Mesenteric fat pad (tissue), 1 donor: ENCODE measurements around the gene ANKRD27. TPM values are rescaled to one million over a fixed set of nuclear protein-coding genes. Genes with fewer than 3 reads are reported as not detected.
"Not testable (repeated sequence)": the region's sequence is repeated elsewhere in the genome, so short reads cannot be mapped to it uniquely, and the experiment has no call there.

Source experiments
- DNase-seq: peaks from one replicate; pipeline ENCODE4 v3.0.0-alpha.2; 2020; ENCODE audit warnings: low spot score
- total RNA-seq: library from RNA; stranded (reverse); fragmentation: NEBNext Ultra II Directional; extraction: Animal tissue kit (Norgen Biotek cat#: 25700); gene quantifications from one replicate; pipeline ENCODE4 v1.2.1, GENCODE V29; 2021
- donor health status: DM: yes; HTN: yes; CAD: no.

The ANKRD27 gene
- total RNA-seq, 1 donor from 2014 or later, result 34.3 TPM

DNA sequence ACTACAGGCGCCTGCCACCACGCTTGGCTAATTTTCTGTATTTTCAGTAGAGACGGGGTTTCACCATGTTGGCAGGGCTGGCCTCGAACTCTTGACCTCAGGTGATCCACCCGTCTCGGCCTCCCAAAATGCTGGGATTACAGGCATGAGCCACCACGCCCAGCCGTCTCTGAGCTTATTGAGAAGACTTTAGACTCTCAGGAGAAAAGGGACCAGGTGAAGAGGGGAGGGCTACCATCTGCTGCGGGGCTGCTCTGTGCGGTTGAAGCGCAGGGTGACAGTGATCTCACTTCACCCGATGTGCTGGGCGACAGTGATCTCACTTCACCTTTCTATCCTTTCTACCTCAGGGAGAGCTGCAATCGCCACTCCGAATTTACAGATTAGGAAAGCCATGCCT lies 68.7 kb downstream of the ANKRD27 start:
- no peak for DNase-seq

DNA sequence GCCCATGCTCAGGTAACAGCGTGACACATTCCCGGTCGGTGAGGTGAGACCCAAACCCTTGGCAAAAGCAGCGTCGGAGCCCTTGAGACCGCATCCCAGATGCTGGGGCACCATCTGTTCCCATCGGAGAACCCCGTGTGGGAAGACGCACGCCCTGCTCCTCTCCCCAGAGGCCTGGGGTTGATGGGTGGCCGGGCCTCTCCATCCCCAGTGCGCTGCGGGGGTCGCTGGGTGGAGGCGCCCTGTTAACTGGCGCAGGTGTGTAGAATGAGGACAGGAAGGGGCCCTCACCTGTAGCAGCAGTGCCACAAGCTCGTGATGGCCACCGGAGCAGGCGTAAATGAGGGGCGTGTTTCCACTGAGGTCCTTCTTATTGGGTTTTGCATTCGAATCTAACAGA lies 69.4 kb downstream of the ANKRD27 start:
- DNase-seq, result no peak

DNA sequence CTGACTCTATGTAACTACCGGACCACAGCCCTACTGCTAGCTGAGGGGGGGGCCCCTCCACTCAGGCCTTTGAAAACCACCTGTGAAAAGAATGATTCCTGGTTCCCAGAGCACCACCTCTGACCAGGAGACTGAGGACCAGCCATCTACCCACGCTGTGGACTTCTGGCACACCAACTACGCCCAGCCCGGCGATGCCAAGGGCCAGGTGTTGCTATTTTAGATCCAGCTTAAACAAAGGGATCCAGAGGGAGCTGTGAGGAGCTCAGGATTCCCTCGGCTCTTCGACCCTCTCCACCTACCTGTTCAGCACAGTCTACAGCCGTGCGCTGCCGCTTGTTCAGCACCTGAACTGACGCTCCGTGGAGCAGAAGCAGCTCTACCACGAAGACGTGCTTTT lies 71.0 kb downstream of the ANKRD27 start:
- DNase-seq, result no peak

DNA sequence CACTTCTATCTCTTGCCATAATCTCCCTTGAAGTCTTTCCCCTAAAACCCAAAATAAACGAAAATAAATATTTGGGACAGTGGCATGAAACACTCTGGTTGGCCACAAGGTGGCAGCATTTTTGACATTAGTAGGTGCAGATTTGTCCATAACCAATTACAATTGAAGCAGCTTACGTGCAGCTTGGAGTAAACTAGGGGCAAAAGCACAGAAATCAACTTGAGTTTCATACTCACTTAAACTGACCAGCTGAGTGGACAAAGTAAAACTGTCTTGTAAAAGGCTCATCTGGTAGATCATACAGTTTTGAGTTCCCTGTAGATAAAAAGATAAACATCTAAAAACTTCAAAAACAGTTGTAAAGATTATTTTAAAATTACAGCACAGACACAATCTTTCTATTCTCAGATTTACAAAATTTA lies 75.2 kb downstream of the ANKRD27 start:
- DNase-seq, result no peak

DNA sequence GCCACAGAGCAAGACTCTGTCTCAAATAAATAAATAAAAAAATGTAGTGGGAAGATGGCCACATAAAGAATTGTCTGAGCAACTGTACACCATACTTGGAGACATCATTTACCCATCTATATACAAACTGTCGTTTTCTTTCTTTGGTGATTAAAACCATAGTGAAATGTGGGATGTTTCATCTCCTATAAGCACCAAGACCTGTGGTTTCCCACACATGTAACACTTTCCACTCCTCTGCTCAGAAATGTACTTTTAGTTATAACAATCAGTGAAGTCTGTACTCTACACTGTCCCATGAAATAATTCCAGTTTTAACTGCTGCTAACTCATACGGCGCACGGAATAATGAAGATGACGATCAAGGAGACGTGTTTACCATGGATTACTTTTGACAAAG lies 75.7 kb downstream of the ANKRD27 start:
- DNase-seq, result no peak

DNA sequence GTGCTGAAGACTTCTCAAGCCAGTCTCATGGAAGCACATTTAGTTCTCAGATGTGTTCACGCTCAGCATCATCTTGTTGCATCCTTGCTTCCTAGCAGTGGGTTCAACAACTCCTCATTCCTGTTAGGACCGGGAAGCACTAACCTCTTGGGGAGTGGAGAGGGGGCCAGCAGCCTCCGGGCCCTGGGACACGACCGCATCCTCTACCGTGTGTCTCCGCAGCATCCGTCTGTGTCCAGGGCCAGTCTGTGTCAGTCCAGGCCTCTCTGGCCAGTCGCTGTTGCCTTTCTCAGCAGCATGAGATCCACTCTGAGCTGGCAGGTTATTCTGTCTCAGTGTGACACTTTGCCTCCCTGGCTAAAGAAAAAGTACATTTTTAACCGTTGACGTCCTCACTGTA lies 77.0 kb downstream of the ANKRD27 start:
- no peak for DNase-seq

DNA sequence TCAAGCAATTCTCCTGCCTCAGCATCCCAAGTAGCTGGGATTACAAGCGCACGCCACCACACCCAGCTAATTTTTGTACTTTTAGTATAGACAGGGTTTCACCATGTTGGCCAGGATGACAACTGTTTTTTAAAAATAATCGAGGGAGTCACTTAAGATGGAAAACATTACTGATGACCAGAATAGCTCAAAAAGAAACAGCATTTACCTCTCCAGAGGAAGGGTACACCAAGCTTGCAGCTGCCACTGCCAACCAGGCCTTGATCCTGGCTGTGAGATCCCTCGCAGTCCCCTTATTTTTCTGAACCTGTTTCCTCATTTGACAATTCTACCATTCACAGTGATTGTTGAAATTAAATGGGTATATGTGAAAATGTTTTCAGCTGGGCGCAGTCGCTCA lies 79.5 kb downstream of the ANKRD27 start:
- DNase-seq, result no peak

DNA sequence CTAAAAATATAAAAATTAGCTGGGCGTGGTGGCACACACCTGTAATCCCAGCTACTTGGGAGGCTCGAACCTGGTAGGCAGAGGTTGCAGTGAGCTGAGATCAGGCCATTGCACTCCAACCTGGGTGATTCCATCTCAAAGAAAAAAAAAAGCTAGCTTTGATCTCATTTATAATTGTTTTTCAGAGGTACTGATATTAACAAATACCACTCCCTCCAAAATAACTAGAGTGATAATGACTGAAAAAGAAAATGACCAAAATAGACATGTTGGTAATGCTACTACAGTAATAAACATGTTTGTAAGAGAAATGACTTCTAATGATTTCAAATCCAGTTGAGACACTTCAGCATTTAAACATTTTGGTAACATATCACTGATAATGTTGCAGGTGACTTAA lies 81.0 kb downstream of the ANKRD27 start:
- no peak for DNase-seq

DNA sequence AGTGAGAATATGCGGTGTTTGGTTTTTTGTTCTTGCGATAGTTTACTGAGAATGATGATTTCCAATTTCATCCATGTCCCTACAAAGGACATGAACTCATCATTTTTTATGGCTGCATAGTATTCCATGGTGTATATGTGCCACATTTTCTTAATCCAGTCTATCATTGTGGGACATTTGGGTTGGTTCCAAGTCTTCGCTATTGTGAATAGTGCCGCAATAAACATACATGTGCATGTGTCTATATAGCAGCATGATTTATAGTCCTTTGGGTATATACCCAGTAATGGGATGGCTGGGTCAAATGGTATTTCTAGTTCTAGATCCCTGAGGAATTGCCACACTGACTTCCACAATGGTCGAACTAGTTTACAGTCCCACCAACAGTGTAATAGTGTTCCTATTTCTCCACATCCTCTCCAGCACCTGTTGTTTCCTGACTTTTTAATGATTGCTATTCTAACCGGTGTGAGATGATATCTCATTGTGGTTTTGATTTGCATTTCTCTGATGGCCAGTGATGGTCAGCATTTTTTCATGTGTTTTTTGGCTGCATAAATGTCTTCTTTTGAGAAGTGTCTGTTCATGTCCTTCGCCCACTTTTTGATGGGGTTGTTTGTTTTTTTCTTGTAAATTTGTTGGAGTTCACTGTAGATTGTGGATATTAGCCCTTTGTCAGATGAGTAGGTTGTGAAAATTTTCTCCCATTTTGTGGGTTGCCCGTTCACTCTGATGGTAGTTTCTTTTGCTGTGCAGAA lies 87.1 kb downstream of the ANKRD27 start:
- DNase-seq, result not testable (repeated sequence)

DNA sequence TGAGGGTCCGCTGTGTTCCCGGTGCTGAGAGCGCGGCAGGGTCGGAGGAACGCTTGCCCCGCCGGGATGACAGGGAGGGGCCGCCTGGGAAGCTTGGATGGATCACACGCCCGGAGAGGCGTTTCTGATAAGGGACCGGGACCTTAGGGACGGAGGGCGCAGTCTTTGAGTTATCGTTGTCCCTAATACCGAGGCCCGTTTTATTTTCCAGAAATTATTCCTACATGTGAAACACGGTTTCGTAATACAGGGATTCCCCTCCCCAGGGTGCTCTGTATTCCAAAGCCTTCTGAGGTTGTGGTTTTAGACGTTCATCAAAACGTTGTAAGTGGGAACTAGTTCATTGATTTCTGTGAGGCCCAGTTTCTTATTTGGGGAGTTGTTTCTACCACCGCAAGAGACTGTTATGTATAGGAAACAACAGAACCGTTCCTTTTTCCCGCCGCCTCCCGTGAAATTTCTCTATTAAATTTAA lies 93.2 kb downstream of the ANKRD27 start:
- no peak for DNase-seq

DNA sequence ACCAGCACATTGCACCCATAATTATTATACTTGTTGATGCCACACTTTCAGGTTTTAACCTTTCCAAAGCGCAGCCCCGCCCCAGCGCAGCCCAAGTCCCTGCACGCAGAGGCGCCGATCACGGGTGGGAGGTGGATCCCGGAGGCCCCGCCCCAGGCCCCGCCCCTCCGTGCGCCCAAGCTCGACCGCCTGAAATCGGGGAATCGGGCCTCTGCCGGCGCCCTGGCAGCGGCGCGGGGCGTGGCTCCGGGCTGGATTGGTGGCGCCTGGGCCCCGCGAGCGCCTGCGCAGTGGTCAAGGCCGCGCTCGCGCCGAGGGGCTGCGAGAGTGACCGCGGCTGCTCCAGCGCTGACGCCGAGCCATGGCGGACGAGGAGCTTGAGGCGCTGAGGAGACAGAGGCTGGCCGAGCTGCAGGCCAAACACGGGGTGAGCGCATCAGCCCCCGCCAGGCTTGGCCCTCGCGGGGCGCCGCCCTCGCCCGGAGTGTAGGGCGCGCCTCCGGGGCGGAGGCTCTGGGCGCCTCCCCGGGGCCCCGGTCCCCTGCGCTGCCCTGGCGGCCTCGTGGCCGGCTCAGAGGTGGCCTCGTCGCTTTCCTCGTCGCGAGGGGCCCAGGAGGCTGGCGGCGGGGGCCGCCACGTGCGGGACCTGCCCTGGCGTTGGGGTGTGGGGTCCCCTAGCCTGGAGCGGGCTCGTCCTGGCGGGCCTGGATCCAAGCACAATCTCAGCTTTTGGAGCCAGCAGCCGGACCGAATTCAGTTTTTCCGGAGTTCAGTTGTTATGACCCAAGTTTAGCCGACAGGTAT lies 93.9 kb downstream of the ANKRD27 start, which contains the start of gene PDCD5:
PDCD5 (plus strand) TSS at position 290 of the 804 bp plus-strand sequence; CDS start at position 362, 72 bp downstream.
- peak; percentile 98 for DNase-seq

DNA sequence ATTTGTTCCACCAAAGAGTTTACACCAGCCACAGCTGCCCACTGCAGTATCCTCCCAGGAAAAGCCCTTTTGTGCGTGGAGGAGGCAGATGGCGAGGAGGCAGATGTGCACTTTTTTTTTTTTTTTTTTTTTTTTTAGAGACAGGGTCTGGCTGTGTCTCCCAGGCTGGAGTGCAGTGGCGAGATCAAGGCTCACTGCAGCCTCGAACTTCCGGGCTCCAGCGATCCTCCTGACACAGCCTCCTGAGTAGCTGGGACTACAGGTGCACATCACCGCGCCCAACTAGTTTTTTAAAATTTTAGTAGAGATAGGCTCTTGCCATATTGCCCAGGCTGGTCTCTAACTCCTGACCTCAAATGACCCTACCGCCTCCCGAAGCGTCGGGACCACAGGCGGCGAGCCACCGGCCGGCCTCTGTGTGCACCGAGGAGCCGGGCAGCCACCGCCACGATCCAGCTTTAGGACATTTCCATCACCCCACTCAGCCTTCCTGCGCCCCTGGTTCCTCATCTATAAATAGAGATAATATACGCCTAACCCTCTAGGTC lies 94.6 kb downstream of the ANKRD27 start:
- no peak for DNase-seq

DNA sequence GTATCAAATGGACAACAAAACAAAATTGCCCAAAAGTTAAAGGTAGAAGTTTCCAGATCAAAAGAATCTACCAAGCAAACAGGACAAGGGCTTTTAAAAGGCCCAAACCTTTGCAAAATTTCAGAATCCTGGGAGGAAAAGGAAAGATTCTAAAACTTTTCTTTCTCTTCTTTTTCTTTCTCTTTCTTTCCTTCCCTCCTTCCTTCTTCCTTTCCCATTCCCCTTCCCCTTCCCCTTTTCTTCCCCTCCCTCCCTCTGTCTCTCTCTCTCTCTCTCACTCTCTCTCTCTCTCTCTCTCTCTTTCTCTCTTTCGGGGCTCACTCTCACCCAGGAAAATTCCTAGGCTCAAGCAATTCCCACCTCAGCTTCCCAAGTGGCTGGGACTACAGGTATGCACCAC lies 98.2 kb downstream of the ANKRD27 start:
- DNase-seq, result no peak

DNA sequence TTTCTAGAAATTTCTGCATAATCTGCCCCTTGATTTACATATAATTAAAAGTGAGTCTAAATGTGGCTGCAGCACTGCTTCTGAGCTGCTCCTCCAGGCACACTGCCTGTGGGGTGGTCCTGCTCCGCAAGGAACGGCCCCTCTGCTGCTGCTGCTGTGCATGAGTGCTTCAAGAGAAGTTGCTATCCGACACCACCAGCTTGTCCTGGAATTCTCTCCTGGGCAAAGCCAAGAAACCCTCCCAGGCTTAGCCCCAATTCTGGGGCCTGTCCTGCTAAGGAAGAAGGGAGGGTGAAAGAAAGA lies 101.5 kb downstream of the ANKRD27 start:
- no peak for DNase-seq

DNA sequence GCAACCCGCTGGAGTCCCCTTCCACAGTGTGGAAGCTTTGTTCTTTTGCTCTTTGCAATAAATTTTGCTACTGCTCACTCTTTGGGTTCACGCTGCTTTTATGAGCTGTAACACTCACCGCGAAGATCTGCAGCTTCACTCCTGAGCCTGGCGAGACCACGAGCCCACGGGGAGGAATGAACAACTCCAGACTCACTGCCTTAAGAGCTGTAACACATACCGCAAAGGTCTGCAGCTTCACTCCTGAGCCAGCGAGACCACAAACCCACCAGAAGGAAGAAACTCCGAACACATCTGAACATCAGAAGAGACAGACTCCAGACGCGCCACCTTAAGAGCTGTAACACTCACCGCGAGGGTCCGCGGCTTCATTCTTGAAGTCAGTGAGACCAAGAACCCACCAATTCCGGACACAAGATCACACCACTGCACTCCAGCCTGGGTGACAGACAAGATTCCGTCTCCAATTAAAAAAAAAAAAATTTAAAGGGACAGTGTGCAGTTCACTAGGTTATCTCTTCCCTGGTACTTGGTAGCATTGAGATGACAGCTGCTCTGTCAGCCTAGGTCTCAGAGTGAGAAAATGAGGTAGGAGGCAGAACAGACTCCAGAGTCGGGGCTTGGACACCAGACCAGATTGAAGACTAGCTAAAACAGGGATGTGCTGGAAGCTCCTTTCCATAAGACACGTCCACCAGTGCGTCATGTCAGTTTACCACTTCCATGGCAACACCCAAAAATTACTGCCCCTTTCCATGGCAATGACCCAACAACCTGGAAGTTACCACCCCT lies 102.1 kb downstream of the ANKRD27 start:
- DNase-seq, result not testable (repeated sequence)

DNA sequence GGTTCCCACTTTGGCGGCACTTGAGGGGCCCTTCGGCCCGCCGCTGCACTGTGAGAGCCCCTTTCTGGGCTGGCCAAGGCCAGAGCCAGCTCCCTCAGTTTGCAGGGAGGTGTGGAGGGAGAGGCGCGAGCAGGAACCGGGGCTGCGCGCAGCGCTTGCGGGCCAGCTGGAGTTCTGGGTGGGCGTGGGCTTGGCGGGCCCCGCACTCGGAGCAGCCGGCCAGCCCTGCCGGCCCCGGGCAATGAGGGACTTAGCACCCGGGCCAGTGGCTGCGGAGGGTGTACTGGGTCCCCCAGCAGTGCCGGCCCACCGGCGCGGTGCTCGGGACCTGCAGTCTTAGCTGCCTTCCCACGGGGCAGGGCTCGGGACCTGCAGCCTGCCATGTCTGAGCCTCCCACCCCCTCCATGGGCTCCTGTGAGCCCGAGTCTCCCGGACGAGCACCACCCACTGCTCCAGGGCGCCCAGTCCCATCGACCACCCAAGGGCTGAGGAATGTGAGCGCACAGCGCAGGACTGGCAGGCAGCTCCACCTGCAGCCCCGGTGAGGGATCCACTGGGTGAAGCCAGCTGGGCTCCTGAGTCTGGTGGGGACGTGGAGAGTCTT lies 103.4 kb downstream of the ANKRD27 start:
- not testable (repeated sequence) for DNase-seq

DNA sequence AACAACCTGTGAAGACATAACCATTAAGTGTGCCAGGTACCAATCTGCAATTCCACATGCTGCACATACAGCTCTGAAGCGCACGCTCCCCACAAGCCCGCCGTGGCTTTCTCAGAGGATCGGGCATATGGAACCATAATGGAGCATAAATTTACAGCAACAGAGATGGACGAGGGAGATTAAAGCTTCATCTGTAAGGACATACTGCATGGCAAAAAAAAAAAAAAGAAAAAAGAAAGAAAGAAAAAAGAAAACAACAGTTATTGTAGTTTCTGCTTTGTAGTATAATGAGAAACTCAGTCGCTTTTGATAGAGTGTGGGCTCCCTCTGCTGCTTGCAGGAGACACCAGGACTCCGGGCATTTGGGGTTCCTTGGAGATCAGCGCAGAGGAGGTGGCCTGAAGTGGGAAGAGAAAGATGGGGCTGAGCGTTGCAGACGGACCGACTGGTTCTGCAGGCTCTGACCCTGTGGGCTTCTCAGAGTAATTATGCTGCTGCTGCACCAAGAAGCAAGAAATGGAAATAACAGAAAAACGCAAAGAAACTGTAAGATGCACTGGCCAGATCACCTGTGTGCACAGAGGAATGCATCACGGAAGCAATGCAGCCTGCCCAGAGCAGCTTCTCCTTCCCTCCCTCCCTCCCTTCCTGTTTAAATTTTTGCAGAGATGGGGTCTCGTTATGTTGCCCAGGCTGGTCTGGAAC lies 104.7 kb downstream of the ANKRD27 start:
- DNase-seq, result no peak

DNA sequence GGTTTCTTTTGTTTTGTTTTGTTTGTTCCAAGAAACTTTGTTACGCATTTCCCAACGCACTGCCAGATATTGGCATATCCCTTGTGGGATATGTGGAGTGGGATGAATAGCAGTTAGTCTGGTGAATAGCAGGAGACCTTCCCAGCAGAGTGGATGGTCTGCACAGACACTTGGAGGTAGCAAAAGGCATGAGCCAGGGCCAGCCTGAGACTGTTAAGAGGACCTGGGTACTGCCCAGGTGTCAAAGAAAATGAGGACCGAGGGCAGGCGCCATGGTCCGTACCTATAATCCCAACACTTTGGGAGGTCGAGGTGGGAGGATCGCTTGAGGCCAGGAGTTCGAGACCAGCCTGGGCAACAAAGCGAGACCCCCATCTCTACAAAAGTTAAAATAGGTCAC lies 107.5 kb downstream of the ANKRD27 start:
- DNase-seq, result peak; percentile 77

DNA sequence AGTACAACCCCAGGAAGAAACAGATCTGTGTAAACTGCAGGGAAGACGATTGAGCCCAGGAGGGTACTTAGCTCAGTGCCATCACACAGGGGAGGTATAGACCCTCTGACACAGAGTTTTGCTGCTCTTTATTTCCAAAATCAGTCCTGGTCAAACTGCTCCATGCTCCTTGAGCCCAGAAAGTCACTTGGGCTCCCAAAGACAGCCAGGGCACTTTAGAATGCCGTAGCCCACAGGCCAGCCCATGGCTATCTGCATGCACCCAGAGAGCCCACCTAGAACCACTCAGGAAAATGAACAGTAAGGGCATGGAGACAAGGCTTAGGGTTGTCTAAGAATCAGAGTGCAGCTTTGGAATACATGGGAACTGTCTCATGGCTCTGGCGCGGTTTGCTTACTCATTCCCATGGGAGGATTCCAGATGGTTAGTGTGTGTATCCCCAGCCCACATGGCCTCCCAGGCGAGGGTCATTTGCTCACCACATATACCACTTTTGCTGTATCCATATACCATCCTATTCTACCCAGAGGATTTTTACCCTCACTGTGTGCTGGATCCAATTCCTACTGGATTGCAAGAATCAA lies 108.6 kb downstream of the ANKRD27 start:
- DNase-seq, result peak; percentile 60

DNA sequence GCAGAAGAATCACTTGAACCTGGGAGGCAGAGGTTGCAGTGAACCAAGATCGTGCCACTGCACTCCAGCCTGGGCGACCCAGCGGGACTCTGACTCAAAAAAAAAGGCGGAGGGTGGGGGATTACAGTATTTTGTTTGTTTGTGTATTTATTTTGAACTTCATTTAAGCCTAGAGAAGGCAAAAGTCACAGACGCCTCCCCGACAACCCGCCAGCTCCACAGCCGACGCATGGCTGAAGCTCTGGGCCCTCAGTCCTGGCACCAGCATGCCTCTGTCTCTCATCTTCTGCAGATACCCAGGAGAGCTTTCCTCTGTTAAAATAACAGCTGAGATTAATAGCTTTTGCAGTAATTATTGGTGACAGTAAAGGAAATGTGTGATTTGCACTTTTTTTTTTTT lies 111.2 kb downstream of the ANKRD27 start:
- peak; percentile 53 for DNase-seq
